Effector CD8-positive, alpha-beta T cell (primary cell): Measurements from ENCODE around the gene ASPDH.

Experiments used
- DNase-seq: peaks from one replicate; lab custom pipeline; 2025; lab: John Stamatoyannopoulos, UW
- total RNA-seq, 4 experiments: gene quantifications; one replicate each; lab custom pipeline; 2026; lab: John Stamatoyannopoulos, UW

The ASPDH gene
- total RNA-seq, result 0 to 0.24 (median 0.09) reads per million in 4 experiments

GRCh38 chr19:50513746-50514345, at the start of gene ASPDH:
ASPDH (minus strand) TSS chr19:50513913; CDS start chr19:50513823, 90 bp downstream.
- no peak for DNase-seq

- DNase-seq, result no peak
Observed at GRCh38 chr19:50562996-50563395, 49.3 kb upstream of the ASPDH start.

GRCh38 chr19:50562329-50562728, 48.6 kb upstream of the ASPDH start:
- no peak for DNase-seq

- no peak for DNase-seq
Observed at GRCh38 chr19:50559636-50560035, 45.9 kb upstream of the ASPDH start.

GRCh38 chr19:50558449-50558848, 44.7 kb upstream of the ASPDH start:
- DNase-seq, result no peak

- DNase-seq, result no peak
Observed at GRCh38 chr19:50558039-50558438, 44.3 kb upstream of the ASPDH start.

- DNase-seq, result no peak
Observed at GRCh38 chr19:50557009-50557613, 43.4 kb upstream of the ASPDH start.

- peak; percentile 55 for DNase-seq
Observed at GRCh38 chr19:50556282-50557008, 42.7 kb upstream of the ASPDH start.

GRCh38 chr19:50555450-50556281, 42.0 kb upstream of the ASPDH start:
- no peak for DNase-seq

GRCh38 chr19:50555033-50555432, 41.3 kb upstream of the ASPDH start:
- DNase-seq, result no peak

- DNase-seq, result no peak
Observed at GRCh38 chr19:50554212-50554611, 40.5 kb upstream of the ASPDH start.

- DNase-seq, result no peak
Observed at GRCh38 chr19:50553134-50553703, 39.5 kb upstream of the ASPDH start.

- no peak for DNase-seq
Observed at GRCh38 chr19:50552540-50552939, 38.8 kb upstream of the ASPDH start.

- no peak for DNase-seq
Observed at GRCh38 chr19:50551715-50552187, 38.0 kb upstream of the ASPDH start.

GRCh38 chr19:50551034-50551714, 37.5 kb upstream of the ASPDH start:
- no peak for DNase-seq

GRCh38 chr19:50550594-50550966, 36.9 kb upstream of the ASPDH start:
- DNase-seq, result no peak

GRCh38 chr19:50549927-50550593, 36.3 kb upstream of the ASPDH start:
- no peak for DNase-seq

GRCh38 chr19:50549059-50549926, 35.6 kb upstream of the ASPDH start:
- no peak for DNase-seq

GRCh38 chr19:50548191-50549058, 34.7 kb upstream of the ASPDH start:
- no peak for DNase-seq
